OCI-LY7 (cell line): ENCODE measurements around the gene REEP3.

Experiments used
- EZH2phosphoT487 ChIP-seq: fragments of 200-600 bp; sonication (generic); IDR thresholded peaks from 2 replicates; pipeline ENCODE4 v1.6.1; 2018; ENCODE audit warnings: low read depth, borderline replicate concordance, mild to moderate bottlenecking, mixed run types, antibody characterized with exemption, low read length, moderate library complexity, mixed read lengths
- TF ChIP-seq, protein P1 (sequence below): fragments of 200-600 bp; sonication (generic); conservative IDR thresholded peaks from 2 replicates; pipeline ENCODE4 v1.5.1; 2014; ENCODE audit warnings: mild to moderate bottlenecking, antibody characterized with exemption, low read length, moderate library complexity, mixed read lengths

DNA sequence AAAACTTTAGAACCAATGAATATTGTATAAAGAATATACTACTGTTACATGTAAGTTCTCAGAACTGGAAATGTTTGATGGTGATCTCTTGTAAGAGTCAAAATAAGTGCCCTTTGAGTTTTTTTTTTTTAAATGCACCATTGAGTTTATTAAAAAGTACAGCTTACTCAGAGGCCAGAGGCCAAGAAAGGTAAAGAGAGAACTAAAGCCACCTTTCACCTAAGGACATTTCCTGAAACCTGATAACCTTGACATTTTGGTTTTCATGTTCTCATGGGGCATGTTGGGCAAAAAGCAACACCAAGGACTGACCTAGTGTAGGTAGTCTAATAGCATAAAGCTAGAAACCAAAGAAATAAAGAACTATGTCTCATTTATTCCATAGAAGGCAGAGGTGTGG is 27.7 kb downstream of the REEP3 start:
- TF ChIP-seq, protein P1, sequence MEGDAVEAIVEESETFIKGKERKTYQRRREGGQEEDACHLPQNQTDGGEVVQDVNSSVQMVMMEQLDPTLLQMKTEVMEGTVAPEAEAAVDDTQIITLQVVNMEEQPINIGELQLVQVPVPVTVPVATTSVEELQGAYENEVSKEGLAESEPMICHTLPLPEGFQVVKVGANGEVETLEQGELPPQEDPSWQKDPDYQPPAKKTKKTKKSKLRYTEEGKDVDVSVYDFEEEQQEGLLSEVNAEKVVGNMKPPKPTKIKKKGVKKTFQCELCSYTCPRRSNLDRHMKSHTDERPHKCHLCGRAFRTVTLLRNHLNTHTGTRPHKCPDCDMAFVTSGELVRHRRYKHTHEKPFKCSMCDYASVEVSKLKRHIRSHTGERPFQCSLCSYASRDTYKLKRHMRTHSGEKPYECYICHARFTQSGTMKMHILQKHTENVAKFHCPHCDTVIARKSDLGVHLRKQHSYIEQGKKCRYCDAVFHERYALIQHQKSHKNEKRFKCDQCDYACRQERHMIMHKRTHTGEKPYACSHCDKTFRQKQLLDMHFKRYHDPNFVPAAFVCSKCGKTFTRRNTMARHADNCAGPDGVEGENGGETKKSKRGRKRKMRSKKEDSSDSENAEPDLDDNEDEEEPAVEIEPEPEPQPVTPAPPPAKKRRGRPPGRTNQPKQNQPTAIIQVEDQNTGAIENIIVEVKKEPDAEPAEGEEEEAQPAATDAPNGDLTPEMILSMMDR = no peak
- no peak for TF ChIP-seq EZH2phosphoT487
